ENCODE results near the gene RNASET2.
"Not testable (repeated sequence)": the region's sequence is repeated elsewhere in the genome, so short reads cannot be mapped to it uniquely, and the experiment has no call there.

DNA sequence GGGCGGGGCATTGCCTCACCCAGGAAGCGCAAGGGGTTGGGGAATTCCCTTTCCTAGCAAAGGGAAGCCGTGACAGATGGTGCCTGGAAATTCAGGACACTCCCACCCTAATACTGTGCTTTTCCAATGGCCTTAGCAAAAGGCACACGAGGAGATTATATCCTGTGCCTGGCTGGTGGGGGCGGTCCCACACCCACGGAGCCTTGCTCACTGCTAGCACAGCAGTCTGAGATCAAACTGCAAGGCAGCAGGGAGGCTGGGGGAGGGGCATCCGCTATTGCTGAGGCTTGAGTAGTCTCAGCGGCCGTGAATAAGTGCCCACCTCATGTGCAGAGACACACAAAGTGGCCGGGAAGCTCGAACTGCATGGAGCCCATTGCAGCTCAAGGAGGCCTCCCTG lies 71.4 kb downstream of the RNASET2 start:
- TF ChIP-seq, protein P1, sequence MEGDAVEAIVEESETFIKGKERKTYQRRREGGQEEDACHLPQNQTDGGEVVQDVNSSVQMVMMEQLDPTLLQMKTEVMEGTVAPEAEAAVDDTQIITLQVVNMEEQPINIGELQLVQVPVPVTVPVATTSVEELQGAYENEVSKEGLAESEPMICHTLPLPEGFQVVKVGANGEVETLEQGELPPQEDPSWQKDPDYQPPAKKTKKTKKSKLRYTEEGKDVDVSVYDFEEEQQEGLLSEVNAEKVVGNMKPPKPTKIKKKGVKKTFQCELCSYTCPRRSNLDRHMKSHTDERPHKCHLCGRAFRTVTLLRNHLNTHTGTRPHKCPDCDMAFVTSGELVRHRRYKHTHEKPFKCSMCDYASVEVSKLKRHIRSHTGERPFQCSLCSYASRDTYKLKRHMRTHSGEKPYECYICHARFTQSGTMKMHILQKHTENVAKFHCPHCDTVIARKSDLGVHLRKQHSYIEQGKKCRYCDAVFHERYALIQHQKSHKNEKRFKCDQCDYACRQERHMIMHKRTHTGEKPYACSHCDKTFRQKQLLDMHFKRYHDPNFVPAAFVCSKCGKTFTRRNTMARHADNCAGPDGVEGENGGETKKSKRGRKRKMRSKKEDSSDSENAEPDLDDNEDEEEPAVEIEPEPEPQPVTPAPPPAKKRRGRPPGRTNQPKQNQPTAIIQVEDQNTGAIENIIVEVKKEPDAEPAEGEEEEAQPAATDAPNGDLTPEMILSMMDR (IDR thresholded peaks at IDR 0.05): not testable (repeated sequence)
- TF ChIP-seq EZH2 (IDR thresholded peaks at IDR 0.05): not testable (repeated sequence)

Data from neural progenitor cell (in vitro differentiated cells).